ENCODE measurements around the gene SMAD5.

- TF ChIP-seq CTCF (IDR thresholded peaks at IDR 0.05; ENCODE audit: insufficient read depth, low read depth, low read length) (no peak), EZH2 (IDR thresholded peaks at IDR 0.05; ENCODE audit: insufficient read depth, low read length) (no peak)
Observed at GRCh38 chr5:136228136-136228757, 95.6 kb downstream of the SMAD5 start.

All from astrocyte (in vitro differentiated cells and primary cell).